ENCODE measurements around the gene IFI35. TPM values are rescaled to one million over a fixed set of nuclear protein-coding genes. Genes with fewer than 3 reads are reported as not detected.
"Not testable (repeated sequence)": the region's sequence is repeated elsewhere in the genome, so short reads cannot be mapped to it uniquely, and the experiment has no call there.

The IFI35 gene
- polyA plus RNA-seq, 6 donors from 2014 or later = 47.6 to 83.6 (median 59.1) TPM

- Mint-ChIP-seq H3K4me3 (no peak overlapping the region), H3K4me1 (no peaks in the 10 kb centered on the region), H3K36me3 (no peaks in the 10 kb centered on the region), H3K27me3 (no peaks in the 10 kb centered on the region), H3K9me3 (no peaks in the 10 kb centered on the region), H3K27ac (no peak overlapping the region)
- DNase-seq (no peak), ATAC-seq (ENCODE audit: low read depth in 2 of 2) (no peak)
Measured at GRCh38 chr17:43033948-43034881, 27.6 kb downstream of the IFI35 start.

DNA sequence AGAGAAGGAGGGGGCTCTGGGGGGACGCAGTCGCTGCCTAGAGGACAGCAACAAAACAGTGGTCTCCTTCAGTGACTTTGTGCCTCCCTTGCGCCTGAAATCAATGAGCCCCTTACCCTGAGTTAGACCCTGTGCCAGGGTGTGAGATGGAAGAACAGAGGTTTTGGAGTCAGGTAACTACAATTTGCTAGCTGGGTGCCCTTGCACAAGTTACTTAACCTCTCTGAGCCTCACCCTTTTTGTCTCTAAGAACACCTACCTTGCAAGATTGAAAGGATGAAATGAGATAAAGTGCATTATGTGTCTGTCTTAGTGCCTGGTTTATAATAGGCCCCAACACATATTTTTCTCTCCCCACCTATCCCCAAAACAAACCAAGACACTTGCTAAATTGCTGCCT is 28.3 kb downstream of the IFI35 start:
- no peak for ATAC-seq (ENCODE audit: low read depth in 2 of 2)
- no peaks in the 10 kb centered on the region for H3K9me3 Mint-ChIP-seq
- no peak overlapping the region for H3K27ac Mint-ChIP-seq
- H3K4me1 Mint-ChIP-seq = no peaks in the 10 kb centered on the region
- no peaks in the 10 kb centered on the region for H3K27me3 Mint-ChIP-seq
- H3K4me3 Mint-ChIP-seq = no peak overlapping the region
- H3K36me3 Mint-ChIP-seq = no peaks in the 10 kb centered on the region
- DNase-seq = no peak

DNA sequence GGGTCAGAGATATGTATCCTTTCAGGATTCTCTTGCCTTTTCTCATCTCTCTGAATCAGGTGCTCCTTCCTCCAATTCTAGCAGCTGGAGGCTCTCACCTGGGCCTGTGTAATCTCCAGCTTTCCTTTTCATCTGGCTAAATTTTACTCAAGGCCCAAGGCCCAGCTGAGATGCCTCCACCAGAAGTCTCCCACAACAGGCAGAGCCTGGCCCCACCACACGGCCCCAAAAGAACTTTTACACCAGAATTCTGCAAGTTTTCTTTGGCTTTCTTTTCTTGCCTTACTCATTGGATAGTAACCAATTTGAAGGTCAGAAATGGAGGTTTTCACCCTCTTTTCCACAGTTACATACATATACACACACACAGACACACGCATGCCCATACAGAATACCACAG is 33.1 kb downstream of the IFI35 start:
- Mint-ChIP-seq H3K4me1 (no peaks in the 10 kb centered on the region), H3K4me3 (no peak overlapping the region), H3K27ac (peak overlapping the region in 2 of 6 donors; percentile 34 to 71), H3K36me3 (no peaks in the 10 kb centered on the region), H3K9me3 (no peaks in the 10 kb centered on the region), H3K27me3 (no peaks in the 10 kb centered on the region)
- ATAC-seq (ENCODE audit: low read depth in 2 of 2) (no peak), DNase-seq (no peak)

GRCh38 chr17:43040655-43041054 is 34.1 kb downstream of the IFI35 start:
- peak overlapping the region in 1 of 6 donors; percentile 90 for H3K27ac Mint-ChIP-seq
- H3K4me1 Mint-ChIP-seq = no peaks in the 10 kb centered on the region
- no peaks in the 10 kb centered on the region for H3K27me3 Mint-ChIP-seq
- H3K9me3 Mint-ChIP-seq = no peaks in the 10 kb centered on the region
- H3K36me3 Mint-ChIP-seq = no peaks in the 10 kb centered on the region
- H3K4me3 Mint-ChIP-seq = no peak overlapping the region
- DNase-seq (no peak), ATAC-seq (ENCODE audit: low read depth in 2 of 2) (no peak)

DNA sequence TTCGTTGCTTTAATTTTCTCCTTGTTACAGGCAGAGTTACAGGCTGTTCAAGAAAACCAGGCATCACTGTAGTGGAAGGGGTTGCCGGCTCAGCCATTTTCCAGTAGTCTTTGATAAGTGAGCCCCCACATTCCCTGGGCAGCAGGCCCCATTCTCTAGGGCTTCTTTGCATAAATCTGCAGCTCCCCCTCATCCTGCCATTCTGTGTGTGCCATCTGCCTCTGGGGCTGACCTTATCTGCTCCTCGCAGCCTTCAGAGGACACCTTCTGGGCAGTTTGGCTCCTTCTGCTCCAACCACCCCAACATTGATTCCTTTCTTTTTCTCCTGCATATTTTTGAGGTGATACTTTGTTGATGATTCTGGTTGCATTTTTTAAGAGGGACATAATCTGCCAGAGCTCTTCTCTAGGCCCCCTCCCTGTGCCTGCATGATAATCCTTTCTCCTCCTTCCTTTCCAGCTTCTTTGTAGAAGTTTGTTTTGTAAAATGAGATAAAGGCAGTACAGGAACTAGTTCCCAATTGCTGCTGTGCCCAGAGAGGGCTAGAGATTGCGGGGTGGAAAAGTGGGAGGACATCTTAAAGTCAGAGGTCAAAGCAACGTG is 35.5 kb downstream of the IFI35 start:
- DNase-seq (no peak), ATAC-seq (ENCODE audit: low read depth in 2 of 2) (no peak)
- H3K4me3 Mint-ChIP-seq = no peak overlapping the region
- H3K27ac Mint-ChIP-seq = peak overlapping the region in 2 of 6 donors; percentile 53 to 76
- no peaks in the 10 kb centered on the region for H3K27me3 Mint-ChIP-seq
- H3K4me1 Mint-ChIP-seq = no peaks in the 10 kb centered on the region
- no peaks in the 10 kb centered on the region for H3K9me3 Mint-ChIP-seq
- no peaks in the 10 kb centered on the region for H3K36me3 Mint-ChIP-seq

DNA sequence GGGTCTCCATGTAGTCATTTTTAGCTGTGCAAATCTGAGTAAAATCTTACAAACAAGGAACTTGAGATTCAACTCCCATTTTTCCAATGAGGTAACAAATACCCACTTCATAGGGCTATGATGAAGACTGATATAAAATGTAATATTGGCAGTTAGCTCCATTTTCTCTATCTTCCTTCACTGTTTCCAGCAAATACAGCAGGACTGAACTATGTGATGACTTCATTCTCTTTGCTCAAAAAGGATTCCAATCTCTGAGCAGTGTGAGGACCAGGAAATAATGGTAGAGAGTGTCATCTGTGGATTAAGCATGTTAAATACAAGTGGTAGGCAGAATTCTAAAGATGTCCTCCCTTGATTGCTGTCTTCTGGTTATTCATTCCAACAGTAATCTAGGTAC is 36.7 kb downstream of the IFI35 start:
- H3K9me3 Mint-ChIP-seq = no peaks in the 10 kb centered on the region
- ATAC-seq (ENCODE audit: low read depth in 2 of 2) (no peak), DNase-seq (no peak)
- no peaks in the 10 kb centered on the region for H3K27me3 Mint-ChIP-seq
- H3K36me3 Mint-ChIP-seq = no peaks in the 10 kb centered on the region
- H3K4me1 Mint-ChIP-seq = no peaks in the 10 kb centered on the region
- peak overlapping the region in 1 of 6 donors; percentile 4 for H3K27ac Mint-ChIP-seq
- no peak overlapping the region for H3K4me3 Mint-ChIP-seq

- Mint-ChIP-seq H3K4me1 (no peaks in the 10 kb centered on the region), H3K4me3 (no peak overlapping the region), H3K36me3 (no peaks in the 10 kb centered on the region), H3K9me3 (no peaks in the 10 kb centered on the region), H3K27ac (peak overlapping the region in 1 of 6 donors; percentile 4), H3K27me3 (no peaks in the 10 kb centered on the region)
- DNase-seq = no peak
- no peak for ATAC-seq (ENCODE audit: low read depth in 2 of 2)
Measured at GRCh38 chr17:43044024-43044423, 37.4 kb downstream of the IFI35 start.

GRCh38 chr17:43051969-43052368 is 45.4 kb downstream of the IFI35 start:
- Mint-ChIP-seq H3K36me3 (no peaks in the 10 kb centered on the region), H3K4me1 (no peaks in the 10 kb centered on the region), H3K4me3 (no peak overlapping the region), H3K27me3 (no peaks in the 10 kb centered on the region), H3K9me3 (no peaks in the 10 kb centered on the region), H3K27ac (peak overlapping the region in 1 of 6 donors; percentile 30)
- no peak for ATAC-seq (ENCODE audit: low read depth in 2 of 2)
- no peak for DNase-seq

DNA sequence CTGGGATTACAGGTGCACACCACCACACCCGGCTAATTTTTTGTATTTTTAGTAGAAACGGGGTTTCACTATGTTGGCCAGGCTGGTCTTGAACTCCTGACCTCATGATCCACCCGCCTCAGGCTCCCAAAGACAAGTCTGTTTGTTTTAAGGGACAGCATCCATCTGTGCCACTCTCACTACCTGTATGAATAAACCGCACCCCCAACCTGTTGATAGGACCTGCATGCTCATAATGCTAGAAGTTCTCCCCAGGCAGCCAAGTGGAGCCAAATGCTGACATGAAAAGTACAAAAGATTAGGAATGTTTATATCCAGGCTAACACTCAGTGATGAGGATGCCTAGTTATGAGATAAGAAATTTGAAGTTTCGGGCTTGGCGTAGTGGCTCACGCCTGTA is 46.4 kb downstream of the IFI35 start:
- H3K4me3 Mint-ChIP-seq; H3K27ac Mint-ChIP-seq; H3K36me3 Mint-ChIP-seq; H3K9me3 Mint-ChIP-seq; H3K4me1 Mint-ChIP-seq; DNase-seq; H3K27me3 Mint-ChIP-seq; ATAC-seq (ENCODE audit: low read depth in 2 of 2): not testable (repeated sequence)

- no peaks in the 10 kb centered on the region for H3K36me3 Mint-ChIP-seq
- DNase-seq (no peak), ATAC-seq (ENCODE audit: low read depth in 2 of 2) (no peak)
- H3K9me3 Mint-ChIP-seq = no peaks in the 10 kb centered on the region
- no peaks in the 10 kb centered on the region for H3K4me1 Mint-ChIP-seq
- H3K27me3 Mint-ChIP-seq = no peaks in the 10 kb centered on the region
- H3K4me3 Mint-ChIP-seq = no peak overlapping the region
- H3K27ac Mint-ChIP-seq = no peak overlapping the region
Measured at GRCh38 chr17:43056051-43056450, 49.5 kb downstream of the IFI35 start.

DNA sequence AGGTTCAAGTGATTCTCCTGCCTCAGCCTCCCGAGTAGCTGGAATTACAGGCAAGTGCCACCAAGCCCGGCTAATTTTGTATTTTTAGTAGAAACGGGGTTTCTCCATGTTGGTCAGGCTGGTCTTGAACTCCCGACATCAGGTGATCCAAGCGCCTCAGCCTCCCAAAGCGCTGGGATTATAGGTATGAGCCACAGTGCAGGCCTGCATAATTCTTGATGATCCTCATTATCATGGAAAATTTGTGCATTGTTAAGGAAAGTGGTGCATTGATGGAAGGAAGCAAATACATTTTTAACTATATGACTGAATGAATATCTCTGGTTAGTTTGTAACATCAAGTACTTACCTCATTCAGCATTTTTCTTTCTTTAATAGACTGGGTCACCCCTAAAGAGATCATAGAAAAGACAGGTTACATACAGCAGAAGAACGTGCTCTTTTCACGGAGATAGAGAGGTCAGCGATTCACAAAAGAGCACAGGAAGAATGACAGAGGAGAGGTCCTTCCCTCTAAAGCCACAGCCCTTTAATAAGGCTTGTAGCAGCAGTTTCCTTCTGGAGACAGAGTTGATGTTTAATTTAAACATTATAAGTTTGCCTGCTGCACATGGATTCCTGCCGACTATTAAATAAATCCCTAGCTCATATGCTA is 56.5 kb downstream of the IFI35 start:
- no peaks in the 10 kb centered on the region for H3K36me3 Mint-ChIP-seq
- no peaks in the 10 kb centered on the region for H3K4me1 Mint-ChIP-seq

More for the DNA sequence above, 56.5 kb downstream of the IFI35 start:
- DNase-seq (no peak), ATAC-seq (ENCODE audit: low read depth in 2 of 2) (no peak)
- H3K9me3 Mint-ChIP-seq = no peaks in the 10 kb centered on the region
- H3K4me3 Mint-ChIP-seq = no peak overlapping the region
- H3K27me3 Mint-ChIP-seq = no peaks in the 10 kb centered on the region
- H3K27ac Mint-ChIP-seq = peak overlapping the region in 3 of 6 donors; percentile 30 to 73 (median 63)

Measured in naive B cell (primary cell).